ENCODE measurements around the gene KIR2DL4. TPM values are rescaled to one million over a fixed set of nuclear protein-coding genes. Genes with fewer than 3 reads are reported as not detected.
A peak's percentile ranks its signal among the peaks of the same experiment; 100 is the strongest.
"Not testable (repeated sequence)": the region's sequence is repeated elsewhere in the genome, so short reads cannot be mapped to it uniquely, and the experiment has no call there.

Gene KIR2DL4
- total RNA-seq = not detected
- under 1 TPM in 1 of 3 donors, not detected in 2; 0.94 TPM for polyA plus RNA-seq
- 0 to 0.13 (median 0) reads per million in 6 experiments for total RNA-seq

DNA sequence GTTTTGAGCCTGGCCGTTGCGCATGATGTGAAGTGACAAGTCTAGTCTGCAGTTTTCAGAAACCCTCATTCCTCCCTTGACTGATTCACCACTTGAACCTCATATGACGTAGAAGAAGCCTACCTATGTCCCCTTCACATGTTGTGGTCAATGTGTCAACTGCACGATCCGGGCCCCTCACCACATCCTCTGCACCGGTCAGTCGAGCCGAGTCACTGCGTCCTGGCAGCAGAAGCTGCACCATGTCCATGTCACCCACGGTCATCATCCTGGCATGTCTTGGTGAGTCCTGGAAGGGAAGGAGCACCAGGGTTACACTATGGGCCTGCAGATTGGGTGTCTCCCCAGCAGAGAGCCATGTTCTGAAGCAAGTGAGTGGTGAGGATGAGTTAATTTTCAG, at the start of gene KIR2DL4:
KIR2DL4 (plus strand) TSS at position 201 of the 400 bp plus-strand sequence; CDS start at position 243, 42 bp downstream.
- ATAC-seq (no peak), DNase-seq (peak in 1 of 10 donors; percentile 20)
- Mint-ChIP-seq H3K4me1 (peaks cover 0 to 14% (median 0%) of the 10 kb centered on the region in 4 donors), H3K27ac (peak within 1 kb of the TSS in 1 of 10 donors; percentile 65), H3K36me3 (peaks cover 0 to 10% (median 0%) of the 10 kb centered on the region in 3 donors), H3K9me3 (peaks cover 0 to 19% (median 2%) of the 10 kb centered on the region in 9 donors), H3K4me3 (peak within 1 kb of the TSS in 3 of 10 donors; percentile 6 to 27 (median 19)), H3K27me3 (peaks cover 22 to 48% (median 23%) of the 10 kb centered on the region in 5 donors)
- POLR2A ChIA-PET = no interaction called here

DNA sequence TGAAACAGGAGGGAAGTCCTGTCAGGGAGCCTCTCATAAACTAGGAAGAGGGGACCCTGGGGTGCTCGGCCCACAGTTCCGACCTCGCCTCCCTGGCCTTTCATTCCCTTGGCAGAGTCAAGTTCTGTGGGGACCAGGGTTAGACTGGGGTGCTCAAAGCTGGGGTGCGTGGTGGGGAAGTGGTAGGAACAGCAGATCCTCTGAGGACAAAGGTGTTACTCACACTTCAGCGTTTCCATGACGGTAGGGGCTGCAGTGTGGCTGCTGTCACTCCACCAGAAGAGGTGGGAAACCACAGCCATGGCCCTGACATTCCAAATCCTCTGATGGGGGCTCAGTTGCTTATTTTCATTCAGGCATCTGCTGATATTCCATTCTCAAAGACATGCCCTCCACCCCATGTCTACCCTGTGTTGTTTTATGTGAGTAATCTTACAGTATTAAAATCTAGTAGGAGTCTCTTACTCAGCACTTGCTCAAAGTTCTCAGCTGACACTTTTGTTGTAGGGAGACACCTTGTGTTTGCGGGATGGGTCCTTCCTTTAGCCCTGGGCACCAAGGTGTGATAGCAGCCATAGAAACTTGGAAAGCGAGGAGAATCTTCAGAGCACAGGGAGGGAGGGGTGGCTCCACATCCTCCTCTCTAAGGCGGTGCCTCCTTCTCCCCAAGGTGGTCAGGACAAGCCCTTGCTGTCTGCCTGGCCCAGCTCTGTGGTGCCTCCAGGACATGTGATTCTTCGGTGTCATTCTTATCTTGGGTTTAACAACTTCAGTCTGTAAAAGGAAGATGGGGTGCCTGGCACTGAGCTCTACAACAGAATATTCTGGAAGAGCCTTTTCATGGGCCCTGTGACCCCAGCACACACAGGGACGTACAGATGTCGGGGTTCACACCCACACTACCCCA, 47.0 kb upstream of the KIR2DL4 start:
- Mint-ChIP-seq H3K9me3 (peaks cover 0 to 12% (median 0%) of the 10 kb centered on the region in 9 donors), H3K27me3 (peaks cover 1 to 38% (median 12%) of the 10 kb centered on the region in 5 donors), H3K27ac (peak overlapping the region in 1 of 10 donors; percentile 36)
- H3K36me3 Mint-ChIP-seq, H3K4me1 Mint-ChIP-seq, ATAC-seq, DNase-seq, H3K4me3 Mint-ChIP-seq, POLR2A ChIA-PET: not testable (repeated sequence)

DNA sequence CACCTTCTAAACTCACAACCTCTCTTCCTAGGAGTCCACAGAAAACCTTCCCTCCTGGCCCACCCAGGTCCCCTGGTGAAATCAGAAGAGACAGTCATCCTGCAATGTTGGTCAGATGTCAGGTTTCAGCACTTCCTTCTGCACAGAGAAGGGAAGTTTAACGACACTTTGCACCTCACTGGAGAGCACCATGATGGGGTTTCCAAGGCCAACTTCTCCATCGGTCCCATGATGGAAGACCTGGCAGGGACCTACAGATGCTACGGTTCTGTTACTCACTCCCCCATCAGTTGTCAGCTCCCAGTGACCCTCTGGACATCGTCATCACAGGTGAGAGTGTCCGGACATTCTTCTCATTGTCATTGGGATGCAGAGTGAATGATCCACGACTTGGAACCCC, 44.8 kb upstream of the KIR2DL4 start:
- POLR2A ChIA-PET, ATAC-seq: not testable (repeated sequence)

DNA sequence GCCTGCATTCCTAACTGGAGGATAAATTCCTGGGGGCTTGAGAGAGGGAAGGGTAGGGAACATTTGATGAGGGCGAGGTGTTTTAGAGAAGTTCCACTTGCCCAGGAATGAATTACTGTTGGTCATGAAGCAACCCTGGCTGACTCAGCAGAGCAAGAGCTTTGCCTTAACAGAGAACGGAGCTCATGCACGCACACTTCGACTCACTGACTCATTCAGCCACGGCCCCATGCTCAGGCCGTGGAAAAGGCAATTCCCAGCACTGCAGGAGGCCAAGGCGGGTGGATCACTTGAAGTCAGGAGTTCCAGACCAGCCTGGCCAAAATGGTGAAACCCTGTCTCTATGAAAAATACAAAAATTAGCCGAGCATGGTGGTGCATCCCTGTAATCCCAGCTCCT, 39.2 kb upstream of the KIR2DL4 start:
- DNase-seq, H3K27ac Mint-ChIP-seq, H3K4me1 Mint-ChIP-seq, H3K4me3 Mint-ChIP-seq, ATAC-seq, POLR2A ChIA-PET: not testable (repeated sequence)
- peaks cover 0 to 18% (median 3%) of the 10 kb centered on the region in 5 donors for H3K27me3 Mint-ChIP-seq
- H3K9me3 Mint-ChIP-seq = peaks cover 0 to 30% (median 7%) of the 10 kb centered on the region in 9 donors
- peaks cover 0 to 12% (median 0%) of the 10 kb centered on the region in 3 donors for H3K36me3 Mint-ChIP-seq

More for the DNA sequence above, 44.8 kb upstream of the KIR2DL4 start:
- not testable (repeated sequence) for H3K4me3 Mint-ChIP-seq, DNase-seq, H3K4me1 Mint-ChIP-seq, H3K27ac Mint-ChIP-seq, H3K36me3 Mint-ChIP-seq
- Mint-ChIP-seq H3K9me3 (peaks cover 0 to 13% (median 0%) of the 10 kb centered on the region in 9 donors), H3K27me3 (peaks cover 1 to 26% (median 12%) of the 10 kb centered on the region in 5 donors)

DNA sequence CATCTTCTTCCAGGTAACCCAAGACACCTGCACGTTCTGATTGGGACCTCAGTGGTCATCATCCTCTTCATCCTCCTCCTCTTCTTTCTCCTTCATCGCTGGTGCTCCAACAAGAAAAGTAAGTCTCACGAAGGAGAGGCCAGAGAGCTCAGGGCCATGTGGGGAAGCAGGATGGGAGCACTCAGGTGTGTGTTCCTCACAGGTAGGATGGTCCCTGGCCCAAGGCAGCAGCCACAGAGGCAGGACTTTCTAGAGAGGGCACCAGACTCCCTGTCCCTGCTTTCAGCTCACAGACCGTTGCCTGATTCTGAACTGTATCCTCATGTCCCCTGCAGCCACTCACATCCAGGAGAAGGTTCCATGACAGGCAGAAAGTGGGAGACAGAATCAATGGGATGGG, 36.9 kb upstream of the KIR2DL4 start:
- not testable (repeated sequence) for ATAC-seq, H3K4me3 Mint-ChIP-seq
- H3K27me3 Mint-ChIP-seq = peaks cover 1 to 24% (median 13%) of the 10 kb centered on the region in 5 donors

DNA sequence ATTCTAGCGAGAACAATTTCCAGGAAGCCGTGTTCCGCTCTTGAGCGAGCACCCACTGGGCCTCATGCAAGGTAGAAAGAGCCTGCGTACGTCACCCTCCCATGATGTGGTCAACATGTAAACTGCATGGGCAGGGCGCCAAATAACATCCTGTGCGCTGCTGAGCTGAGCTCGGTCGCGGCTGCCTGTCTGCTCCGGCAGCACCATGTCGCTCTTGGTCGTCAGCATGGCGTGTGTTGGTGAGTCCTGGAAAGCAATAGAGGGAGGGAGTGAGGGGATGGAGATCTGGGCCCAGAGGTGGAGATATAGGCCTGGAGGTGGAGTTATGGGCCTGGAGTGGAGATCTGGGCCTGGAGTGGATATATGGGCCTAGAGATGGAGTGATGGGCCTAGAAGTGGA, 33.8 kb upstream of the KIR2DL4 start, which contains the start of gene KIR2DL1:
KIR2DL1 (plus strand) TSS at position 148 of the 400 bp plus-strand sequence; CDS start at position 206, 58 bp downstream.
- Mint-ChIP-seq H3K9me3 (peaks cover 0 to 19% (median 0%) of the 10 kb centered on the region in 9 donors), H3K4me3 (peak within 1 kb of the TSS in 1 of 10 donors; percentile 12), H3K27ac (peak within 1 kb of the TSS in 2 of 10 donors; percentile 31 to 53), H3K27me3 (peaks cover 5 to 29% (median 16%) of the 10 kb centered on the region in 5 donors), H3K36me3 (peaks cover 0 to 11% (median 0%) of the 10 kb centered on the region in 3 donors)
- POLR2A ChIA-PET, DNase-seq, ATAC-seq, H3K4me1 Mint-ChIP-seq: not testable (repeated sequence)

More for the DNA sequence above, 36.9 kb upstream of the KIR2DL4 start:
- H3K9me3 Mint-ChIP-seq = peaks cover 0 to 18% (median 2%) of the 10 kb centered on the region in 9 donors
- POLR2A ChIA-PET, DNase-seq, H3K4me1 Mint-ChIP-seq, H3K36me3 Mint-ChIP-seq, H3K27ac Mint-ChIP-seq: not testable (repeated sequence)

DNA sequence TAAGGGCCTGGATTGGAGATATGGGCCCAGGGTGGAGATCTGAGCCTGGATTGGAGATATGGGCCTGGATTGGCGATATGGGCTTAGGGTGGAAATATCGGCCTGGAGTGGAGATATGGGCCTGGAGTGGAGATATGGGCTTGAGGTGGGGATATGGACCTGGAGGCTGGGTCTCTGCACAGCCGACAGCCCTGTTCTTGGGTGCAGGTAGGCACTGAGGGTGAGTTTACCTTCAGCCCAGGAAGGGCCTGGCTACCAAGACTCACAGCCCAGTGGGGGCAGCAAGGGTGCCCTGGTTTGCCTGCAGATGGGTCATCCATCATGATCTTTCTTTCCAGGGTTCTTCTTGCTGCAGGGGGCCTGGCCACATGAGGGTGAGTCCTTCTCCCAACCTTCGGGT, 32.9 kb upstream of the KIR2DL4 start:
- POLR2A ChIA-PET, H3K4me1 Mint-ChIP-seq, ATAC-seq, H3K36me3 Mint-ChIP-seq, DNase-seq: not testable (repeated sequence)
- Mint-ChIP-seq H3K27me3 (peaks cover 8 to 26% (median 16%) of the 10 kb centered on the region in 5 donors), H3K27ac (peak overlapping the region in 1 of 10 donors; percentile 37), H3K4me3 (peak overlapping the region in 1 of 10 donors; percentile 12), H3K9me3 (peaks cover 0 to 12% (median 0%) of the 10 kb centered on the region in 9 donors)

DNA sequence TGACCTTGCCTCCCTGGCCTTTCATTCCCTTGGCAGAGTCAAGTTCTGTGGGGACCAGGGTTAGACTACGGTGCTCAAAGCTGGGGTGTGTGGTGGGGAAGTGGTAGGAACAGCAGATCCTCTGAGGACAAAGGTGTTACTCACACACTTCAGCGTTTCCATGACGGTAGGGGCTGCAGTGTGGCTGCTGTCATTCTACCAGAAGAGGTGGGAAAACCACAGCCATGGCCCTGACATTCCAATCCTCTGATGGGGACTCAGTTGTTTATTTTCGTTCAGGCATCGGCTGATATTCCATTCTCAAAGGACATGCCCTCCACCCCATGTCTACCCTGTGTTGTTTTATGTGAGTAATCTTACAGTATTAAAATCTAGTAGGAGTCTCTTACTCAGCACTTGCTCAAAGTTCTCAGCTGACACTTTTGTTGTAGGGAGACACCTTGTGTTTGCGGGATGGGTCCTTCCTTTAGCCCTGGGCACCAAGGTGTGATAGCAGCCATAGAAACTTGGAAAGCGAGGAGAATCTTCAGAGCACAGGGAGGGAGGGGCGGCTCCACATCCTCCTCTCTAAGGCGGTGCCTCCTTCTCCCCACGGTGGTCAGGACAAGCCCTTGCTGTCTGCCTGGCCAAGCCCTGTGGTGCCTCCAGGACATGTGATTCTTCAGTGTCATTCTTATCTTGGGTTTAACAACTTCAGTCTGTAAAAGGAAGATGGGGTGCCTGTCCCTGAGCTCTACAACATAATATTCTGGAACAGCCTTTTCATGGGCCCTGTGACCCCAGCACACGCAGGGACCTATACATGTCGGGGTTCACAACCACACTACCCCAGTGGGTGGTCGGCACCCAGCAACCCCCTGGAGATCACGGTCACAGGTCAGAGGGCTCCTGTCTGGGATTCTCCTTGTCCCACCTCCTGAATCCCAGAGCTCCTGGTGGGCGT, 32.1 kb upstream of the KIR2DL4 start:
- H3K36me3 Mint-ChIP-seq, H3K9me3 Mint-ChIP-seq, H3K4me3 Mint-ChIP-seq, ATAC-seq, POLR2A ChIA-PET, H3K4me1 Mint-ChIP-seq, DNase-seq: not testable (repeated sequence)
- Mint-ChIP-seq H3K27ac (peak overlapping the region in 1 of 10 donors; percentile 2), H3K27me3 (peaks cover 8 to 26% (median 16%) of the 10 kb centered on the region in 5 donors)

DNA sequence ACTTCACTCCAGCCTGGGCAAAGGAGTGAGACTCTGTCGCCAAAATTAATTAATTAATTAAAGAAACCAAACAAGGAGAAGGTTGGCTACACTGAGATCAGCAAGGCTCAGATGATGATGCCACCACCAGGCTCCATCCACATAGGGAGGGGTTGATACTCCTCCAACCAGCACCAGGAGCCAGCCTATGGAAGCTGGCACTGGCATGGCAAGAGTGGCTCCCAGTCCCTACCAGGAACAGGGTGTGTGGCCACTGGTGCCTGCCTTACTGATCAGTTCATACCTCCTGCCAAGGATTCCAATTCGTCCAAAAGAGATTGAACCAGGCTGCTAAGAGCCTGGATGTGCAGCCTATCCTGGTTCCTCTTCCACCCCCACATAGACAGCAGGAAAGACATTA, 30.7 kb upstream of the KIR2DL4 start:
- POLR2A ChIA-PET, H3K27ac Mint-ChIP-seq, ATAC-seq, DNase-seq, H3K4me3 Mint-ChIP-seq, H3K36me3 Mint-ChIP-seq, H3K4me1 Mint-ChIP-seq, H3K9me3 Mint-ChIP-seq: not testable (repeated sequence)
- H3K27me3 Mint-ChIP-seq = peaks cover 7 to 26% (median 16%) of the 10 kb centered on the region in 5 donors

DNA sequence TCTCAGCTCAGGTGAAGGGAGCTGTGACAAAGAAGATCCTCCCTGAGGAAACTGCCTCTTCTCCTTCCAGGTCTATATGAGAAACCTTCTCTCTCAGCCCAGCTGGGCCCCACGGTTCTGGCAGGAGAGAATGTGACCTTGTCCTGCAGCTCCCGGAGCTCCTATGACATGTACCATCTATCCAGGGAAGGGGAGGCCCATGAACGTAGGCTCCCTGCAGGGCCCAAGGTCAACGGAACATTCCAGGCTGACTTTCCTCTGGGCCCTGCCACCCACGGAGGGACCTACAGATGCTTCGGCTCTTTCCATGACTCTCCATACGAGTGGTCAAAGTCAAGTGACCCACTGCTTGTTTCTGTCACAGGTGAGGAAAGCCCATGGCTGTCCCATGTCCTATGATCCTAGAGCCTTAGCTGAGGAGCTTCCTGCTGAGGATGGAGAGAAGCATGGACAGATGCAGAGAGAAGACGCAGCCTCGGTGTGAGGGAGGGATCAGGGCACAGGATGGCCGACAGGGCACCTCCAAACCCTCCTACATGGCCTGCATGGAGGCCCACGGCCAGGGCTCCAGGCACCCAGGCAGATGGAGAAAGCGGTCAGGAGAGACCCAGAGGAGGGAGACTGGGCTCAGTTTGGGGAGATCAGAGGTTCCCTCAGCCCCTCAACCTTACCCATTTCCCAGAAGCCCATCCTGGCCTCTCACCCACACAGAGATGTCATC, 28.2 kb upstream of the KIR2DL4 start:
- H3K27ac Mint-ChIP-seq, H3K36me3 Mint-ChIP-seq, POLR2A ChIA-PET, H3K4me3 Mint-ChIP-seq, ATAC-seq, H3K4me1 Mint-ChIP-seq, H3K9me3 Mint-ChIP-seq: not testable (repeated sequence)
- peaks cover 7 to 35% (median 17%) of the 10 kb centered on the region in 5 donors for H3K27me3 Mint-ChIP-seq
- peak in 1 of 10 donors; percentile 3 for DNase-seq

DNA sequence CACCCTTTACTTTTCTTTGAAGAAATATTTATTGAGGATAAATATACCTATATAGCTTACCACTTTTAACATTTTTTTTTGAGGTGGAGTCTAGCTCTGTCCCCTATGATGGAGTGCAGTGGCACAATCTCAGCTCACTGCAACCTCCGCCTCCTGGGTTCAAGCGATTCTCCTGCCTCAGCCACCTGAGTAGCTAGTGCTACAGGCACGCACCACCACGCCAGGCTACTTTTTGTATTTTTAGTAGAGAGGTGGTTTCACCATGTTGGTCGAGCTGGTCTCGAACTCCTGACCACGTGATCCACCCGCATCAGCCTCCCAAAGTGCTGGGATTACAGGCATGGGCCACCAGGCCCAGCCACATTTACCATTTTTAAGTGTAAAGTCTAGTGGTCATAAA, 27.6 kb upstream of the KIR2DL4 start:
- ATAC-seq, H3K4me1 Mint-ChIP-seq, H3K4me3 Mint-ChIP-seq, POLR2A ChIA-PET, DNase-seq, H3K27ac Mint-ChIP-seq: not testable (repeated sequence)
- H3K27me3 Mint-ChIP-seq = peaks cover 8 to 31% (median 15%) of the 10 kb centered on the region in 5 donors
- H3K36me3 Mint-ChIP-seq = peaks cover 0 to 10% (median 0%) of the 10 kb centered on the region in 3 donors
- peaks cover 0 to 11% (median 2%) of the 10 kb centered on the region in 9 donors for H3K9me3 Mint-ChIP-seq

Data from naive thymus-derived CD8-positive, alpha-beta T cell (primary cell).